Thymus (tissue), 11 donors: ENCODE data around the gene STK39. TPM values are rescaled to one million over a fixed set of nuclear protein-coding genes. Genes with fewer than 3 reads are reported as not detected.
A peak's percentile ranks its signal among the peaks of the same experiment; 100 is the strongest.
"Not testable (repeated sequence)": the region's sequence is repeated elsewhere in the genome, so short reads cannot be mapped to it uniquely, and the experiment has no call there.

Source experiments
- DNase-seq, 9 donors: peaks; one replicate each; pipeline ENCODE4 v3.0.0-alpha.2; 2013; ENCODE audit warnings: low spot score in 9 of 9, low read depth in 6 of 9, missing footprints in 1 of 9
- H3K27ac ChIP-seq, 2 donors: one replicate each; pipeline ENCODE4 v1.5.1; 2013; ENCODE audit warnings: control low read depth in 1 of 2, low read depth in 1 of 2, low read length in 1 of 2, mild to moderate bottlenecking in 1 of 2, moderate library complexity in 1 of 2
- H3K27me3 ChIP-seq, 2 donors: one replicate each; pipeline ENCODE4 v1.5.1; 2013; ENCODE audit warnings: low read length in 1 of 2; ENCODE audit not compliant: control insufficient read depth in 2 of 2, insufficient read depth in 1 of 2
- H3K36me3 ChIP-seq, 2 donors: one replicate each; pipeline ENCODE4 v1.5.1; 2013; ENCODE audit warnings: low read length in 1 of 2, mild to moderate bottlenecking in 1 of 2, moderate library complexity in 1 of 2; ENCODE audit not compliant: control insufficient read depth in 2 of 2, insufficient read depth in 2 of 2
- H3K4me1 ChIP-seq, 2 donors: one replicate each; pipeline ENCODE4 v1.5.1; 2013; ENCODE audit warnings: low read length in 2 of 2; ENCODE audit not compliant: control insufficient read depth in 2 of 2, insufficient read depth in 2 of 2
- H3K4me3 ChIP-seq, 2 donors: one replicate each; pipeline ENCODE4 v1.5.1; 2013; ENCODE audit warnings: low read length in 2 of 2, control low read depth in 1 of 2, mild to moderate bottlenecking in 1 of 2
- H3K9me3 ChIP-seq, 2 donors: one replicate each; pipeline ENCODE4 v1.5.1; 2013; ENCODE audit warnings: low read length in 1 of 2, mild to moderate bottlenecking in 1 of 2; ENCODE audit not compliant: control insufficient read depth in 2 of 2, insufficient read depth in 1 of 2
- WGBS: extraction: QIAGEN DNeasy Blood & Tissue Kit; methylation state at CpG from one replicate; pipeline ENCODE4 v1.1.7; 2013; 5-methylcytosine and 5-hydroxymethylcytosine counted together
- polyA plus RNA-seq: library from polyadenylated mRNA; stranded (reverse); fragments of 200-250 nt; gene quantifications from one replicate; pipeline ENCODE4 v1.2.3, GENCODE V29; 2013
- total RNA-seq: library from RNA; stranded (reverse); fragments of 120-200 nt; gene quantifications from one replicate; pipeline ENCODE4 v1.2.4, GENCODE V29; 2013
- donor health status: healthy.

The STK39 gene
- total and polyA plus RNA-seq, 2 donors = 30.7 to 34.1 TPM

DNA sequence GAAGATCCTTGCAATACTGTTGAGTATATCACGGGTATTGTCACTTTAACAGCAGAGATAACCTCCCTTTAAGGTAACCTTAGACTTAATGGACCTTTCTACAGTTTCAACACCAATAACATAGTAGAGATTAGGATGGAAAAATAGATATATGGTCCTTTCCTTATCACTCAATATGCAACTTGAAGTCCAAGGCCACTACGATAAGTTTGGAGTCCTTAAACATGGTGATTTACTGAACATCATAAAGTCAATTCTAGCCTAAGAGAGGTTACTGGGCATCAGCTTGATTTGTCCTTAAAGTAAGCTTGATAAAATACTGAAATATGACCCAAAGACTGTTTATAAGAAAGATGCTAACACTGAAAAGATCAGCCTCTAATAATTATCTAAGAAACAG, 203.2 kb downstream of the STK39 start:
- Histone ChIP-seq H3K27me3 (no peaks in the 10 kb centered on the region), H3K4me3 (no peak overlapping the region), H3K9me3 (no peaks in the 10 kb centered on the region), H3K36me3 (peaks cover 0 to 6% of the 10 kb centered on the region in 2 donors), H3K27ac (no peak overlapping the region), H3K4me1 (no peaks in the 10 kb centered on the region)
- WGBS = 98% methylated on average over 2 of the region's 2 CpGs
- DNase-seq = no peak

DNA sequence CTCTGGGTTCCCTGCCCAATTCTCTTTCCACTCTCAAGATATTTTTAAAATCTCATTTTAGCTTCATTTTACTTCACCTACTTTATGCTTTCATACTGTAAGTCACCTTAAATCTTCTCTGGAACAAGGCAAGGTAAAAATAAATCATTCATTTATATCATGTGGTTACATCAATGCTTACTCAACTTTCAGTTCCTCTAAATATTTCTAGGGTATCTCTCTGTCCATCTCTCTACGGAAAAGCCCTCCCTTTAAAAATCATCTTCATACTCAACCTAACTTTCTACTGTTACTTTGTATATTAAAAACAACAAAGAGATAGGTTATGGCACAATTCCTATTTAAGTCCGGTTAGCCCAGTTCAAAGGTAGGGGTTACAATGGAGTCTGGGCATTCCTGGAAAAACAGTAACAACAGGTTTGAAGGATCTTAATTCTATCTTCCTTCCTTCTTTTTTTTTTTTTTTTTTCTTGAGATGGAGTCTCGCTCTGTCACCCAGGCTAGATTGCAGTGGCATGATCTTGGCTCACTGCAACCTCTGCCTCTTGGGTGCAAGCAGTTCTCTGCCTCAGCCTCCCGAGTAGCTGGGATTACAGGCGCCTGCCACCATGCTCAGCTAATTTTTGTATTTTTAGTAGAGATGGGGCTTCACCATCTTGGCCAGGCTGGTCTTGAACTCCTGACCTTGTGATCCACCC, 205.1 kb downstream of the STK39 start:
- H3K4me1 ChIP-seq, H3K4me3 ChIP-seq, H3K36me3 ChIP-seq, H3K27ac ChIP-seq, H3K9me3 ChIP-seq, H3K27me3 ChIP-seq, DNase-seq: not testable (repeated sequence)
- WGBS = 89% methylated on average over 5 of the region's 5 CpGs

DNA sequence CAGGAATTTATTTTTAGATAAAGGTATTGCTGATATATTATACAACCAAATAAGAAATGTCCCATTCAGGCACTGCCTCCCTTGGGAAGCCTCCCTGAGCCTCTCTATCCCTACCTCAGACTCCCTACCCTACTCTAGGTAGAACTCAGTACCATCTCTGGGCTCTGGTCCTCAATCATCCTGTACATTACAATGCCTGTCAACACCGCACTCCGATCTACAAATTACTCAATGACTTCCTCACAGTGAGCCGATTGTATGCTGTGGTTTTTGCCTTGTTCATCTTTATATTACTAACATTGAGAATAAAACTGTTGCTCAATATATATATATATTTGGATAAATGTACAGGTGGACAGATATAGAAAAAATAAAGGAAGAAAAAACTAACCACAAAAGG, 207.5 kb downstream of the STK39 start:
- no peaks in the 10 kb centered on the region for H3K4me1 ChIP-seq
- no peaks in the 10 kb centered on the region for H3K27me3 ChIP-seq
- WGBS = 72% methylated on average over 3 of the region's 3 CpGs
- peaks cover 0 to 7% of the 10 kb centered on the region in 2 donors for H3K36me3 ChIP-seq
- DNase-seq = no peak
- no peak overlapping the region for H3K27ac ChIP-seq
- no peak overlapping the region for H3K4me3 ChIP-seq
- H3K9me3 ChIP-seq = no peaks in the 10 kb centered on the region

DNA sequence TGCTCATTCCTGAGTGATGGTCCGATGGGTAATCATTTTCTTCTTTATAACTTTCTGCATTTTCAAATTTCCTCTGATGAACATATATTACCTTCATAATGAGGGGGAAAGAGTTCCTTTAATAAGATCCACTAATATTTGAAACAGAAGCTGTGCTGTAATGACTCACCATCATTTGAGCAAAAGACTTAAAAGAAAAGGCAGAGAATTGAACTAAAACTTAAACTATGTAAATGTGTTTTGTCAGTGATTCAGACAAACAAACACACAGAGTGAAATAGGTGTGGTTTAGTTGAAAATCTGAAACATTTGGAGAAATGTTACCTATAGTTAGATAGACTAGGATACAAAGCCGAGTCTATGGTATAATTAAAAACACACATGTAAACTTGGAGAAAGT, 209.6 kb downstream of the STK39 start:
- Histone ChIP-seq H3K4me1 (peaks cover 0 to 3% of the 10 kb centered on the region in 2 donors), H3K9me3 (no peaks in the 10 kb centered on the region), H3K27me3 (no peaks in the 10 kb centered on the region), H3K36me3 (peaks cover 3 to 7% of the 10 kb centered on the region in 2 donors), H3K27ac (no peak overlapping the region), H3K4me3 (no peak overlapping the region)
- 98% methylated on average over 2 of the region's 2 CpGs for WGBS
- DNase-seq = no peak

DNA sequence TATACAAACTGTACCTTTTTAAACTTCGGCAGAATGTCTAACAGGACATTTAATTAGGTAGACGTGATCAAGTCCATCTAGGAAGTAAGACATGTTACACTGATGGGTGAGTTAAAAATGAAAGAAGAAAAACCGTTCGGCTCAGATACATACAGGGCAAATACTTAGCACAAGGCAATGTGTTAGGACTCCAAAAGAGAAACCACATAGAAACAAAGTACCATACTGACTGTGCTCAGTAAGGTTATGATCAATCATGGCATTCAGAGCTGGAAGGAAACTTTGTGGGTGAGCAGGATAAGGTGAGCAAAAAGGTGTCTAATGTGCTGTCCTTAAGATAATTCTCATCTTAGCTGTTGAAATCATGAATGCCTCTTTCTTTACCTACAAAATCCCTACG, 211.9 kb downstream of the STK39 start:
- WGBS = 98% methylated on average over 5 of the region's 5 CpGs
- Histone ChIP-seq H3K4me3 (no peak overlapping the region), H3K4me1 (peaks cover 0 to 3% of the 10 kb centered on the region in 2 donors), H3K9me3 (no peaks in the 10 kb centered on the region), H3K27me3 (no peaks in the 10 kb centered on the region), H3K36me3 (peaks cover 3 to 7% of the 10 kb centered on the region in 2 donors), H3K27ac (no peak overlapping the region)
- no peak for DNase-seq

DNA sequence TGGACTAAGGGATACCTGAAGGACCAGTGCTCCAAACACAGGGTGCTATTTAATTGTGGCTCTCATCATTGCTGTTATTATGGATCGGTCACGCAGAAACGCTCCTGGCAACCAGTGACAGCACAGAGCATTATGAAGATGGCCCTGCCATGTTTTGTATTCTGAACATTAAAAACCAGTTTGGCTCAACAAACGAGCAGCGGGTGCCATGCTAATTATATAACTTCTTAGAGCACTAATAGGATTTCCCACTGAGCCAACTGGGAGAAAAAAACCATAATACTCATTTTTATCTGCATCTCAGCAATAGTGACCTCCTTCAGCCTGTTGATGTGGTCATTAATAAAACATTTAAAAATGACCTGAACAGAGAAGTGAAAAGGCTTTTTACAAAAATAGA, 212.8 kb downstream of the STK39 start:
- no peak for DNase-seq
- Histone ChIP-seq H3K36me3 (peaks cover 3 to 7% of the 10 kb centered on the region in 2 donors), H3K4me1 (peaks cover 0 to 3% of the 10 kb centered on the region in 2 donors), H3K27me3 (no peaks in the 10 kb centered on the region), H3K4me3 (no peak overlapping the region), H3K27ac (no peak overlapping the region), H3K9me3 (no peaks in the 10 kb centered on the region)
- 98% methylated on average over 5 of the region's 5 CpGs for WGBS

- no peak for DNase-seq
- Histone ChIP-seq H3K4me3 (no peak overlapping the region), H3K27me3 (no peaks in the 10 kb centered on the region), H3K27ac (no peak overlapping the region), H3K9me3 (no peaks in the 10 kb centered on the region), H3K4me1 (peaks cover 0 to 3% of the 10 kb centered on the region in 2 donors), H3K36me3 (peaks cover 3 to 7% of the 10 kb centered on the region in 2 donors)
- 97% methylated on average over 1 of the region's 1 CpG for WGBS
Observed at GRCh38 chr2:168033966-168034365, 213.4 kb downstream of the STK39 start.

- H3K27ac ChIP-seq = no peak overlapping the region
- no peaks in the 10 kb centered on the region for H3K27me3 ChIP-seq
- no peaks in the 10 kb centered on the region for H3K9me3 ChIP-seq
- peaks cover 0 to 3% of the 10 kb centered on the region in 2 donors for H3K4me1 ChIP-seq
- no peak overlapping the region for H3K4me3 ChIP-seq
- H3K36me3 ChIP-seq = peaks cover 3 to 7% of the 10 kb centered on the region in 2 donors
- WGBS = 98% methylated on average over 3 of the region's 3 CpGs
- DNase-seq = no peak
Observed at GRCh38 chr2:168032091-168032490, 215.3 kb downstream of the STK39 start.

GRCh38 chr2:168030862-168031624, 216.4 kb downstream of the STK39 start:
- Histone ChIP-seq H3K4me3 (no peak overlapping the region), H3K27ac (peak overlapping the region in 1 of 2 donors; percentile 36), H3K9me3 (no peaks in the 10 kb centered on the region), H3K4me1 (peaks cover 0 to 3% of the 10 kb centered on the region in 2 donors), H3K36me3 (peaks cover 3% of the 10 kb centered on the region in 2 donors), H3K27me3 (no peaks in the 10 kb centered on the region)
- WGBS = 93% methylated on average over 5 of the region's 5 CpGs
- no peak for DNase-seq
